HEK293 (cell line): ENCODE measurements around the gene MAN2B1.

Experiments
- KLF16 ChIP-seq: fragments of 450-650 bp; formaldehyde crosslinking; IDR thresholded peaks from 2 replicates; pipeline ENCODE4 v1.5.1; 2017; ENCODE audit warnings: missing biosample characterization, missing genetic modification characterization
- ZNF138 ChIP-seq: fragments of 450-650 bp; formaldehyde crosslinking; IDR thresholded peaks from 2 replicates; pipeline ENCODE4 v1.5.1; 2016; ENCODE audit warnings: missing biosample characterization, missing genetic modification characterization, borderline replicate concordance
- ZNF16 ChIP-seq: fragments of 450-650 bp; formaldehyde crosslinking; IDR thresholded peaks from 2 replicates; pipeline ENCODE4 v1.5.1; 2016; ENCODE audit warnings: low read depth, missing biosample characterization, missing genetic modification characterization
- ZNF48 ChIP-seq: fragments of 450-650 bp; formaldehyde crosslinking; IDR thresholded peaks from 2 replicates; pipeline ENCODE4 v1.5.1; 2016; ENCODE audit warnings: missing biosample characterization, missing genetic modification characterization
- ZNF529 ChIP-seq: fragments of 450-650 bp; formaldehyde crosslinking; IDR thresholded peaks from 2 replicates; pipeline ENCODE4 v1.5.1; 2017; ENCODE audit warnings: missing genetic modification characterization, missing biosample characterization; ENCODE audit not compliant: insufficient replicate concordance
- TF ChIP-seq, protein P1 (sequence below): IDR thresholded peaks from 2 replicates; pipeline ENCODE4 v1.6.1; 2011; ENCODE audit warnings: mild to moderate bottlenecking, low read depth, low read length, borderline replicate concordance
- TF ChIP-seq, protein P2 (sequence below): fragments of 450-650 bp; formaldehyde crosslinking; IDR thresholded peaks from 2 replicates; pipeline ENCODE4 v1.5.1; 2016; ENCODE audit warnings: missing biosample characterization, missing genetic modification characterization
- TF ChIP-seq, protein P3 (sequence below): fragments of 450-650 bp; formaldehyde crosslinking; IDR thresholded peaks from 2 replicates; pipeline ENCODE4 v1.5.1; 2016; ENCODE audit warnings: missing biosample characterization, missing genetic modification characterization

DNA sequence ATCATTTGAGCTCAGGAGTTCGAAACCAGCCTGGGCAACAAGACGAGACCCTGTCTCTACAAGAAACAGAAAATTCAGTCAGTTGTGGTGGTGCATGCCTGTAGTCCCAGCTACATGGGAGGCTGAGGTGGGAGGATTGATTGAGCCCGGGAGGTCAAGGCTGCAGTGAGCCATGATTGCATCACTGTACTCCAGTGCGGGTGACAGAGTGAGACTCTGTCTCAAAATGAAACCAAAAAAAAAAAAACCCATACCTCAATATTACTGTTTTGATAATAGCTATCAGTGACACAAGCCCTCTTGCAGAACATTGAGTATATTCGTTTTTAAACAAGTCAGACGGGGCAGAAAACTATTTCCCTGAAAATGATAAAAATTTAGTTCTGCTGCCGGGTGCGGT, 39.6 kb downstream of the MAN2B1 start:
- TF ChIP-seq, protein P1, sequence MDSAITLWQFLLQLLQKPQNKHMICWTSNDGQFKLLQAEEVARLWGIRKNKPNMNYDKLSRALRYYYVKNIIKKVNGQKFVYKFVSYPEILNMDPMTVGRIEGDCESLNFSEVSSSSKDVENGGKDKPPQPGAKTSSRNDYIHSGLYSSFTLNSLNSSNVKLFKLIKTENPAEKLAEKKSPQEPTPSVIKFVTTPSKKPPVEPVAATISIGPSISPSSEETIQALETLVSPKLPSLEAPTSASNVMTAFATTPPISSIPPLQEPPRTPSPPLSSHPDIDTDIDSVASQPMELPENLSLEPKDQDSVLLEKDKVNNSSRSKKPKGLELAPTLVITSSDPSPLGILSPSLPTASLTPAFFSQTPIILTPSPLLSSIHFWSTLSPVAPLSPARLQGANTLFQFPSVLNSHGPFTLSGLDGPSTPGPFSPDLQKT, result no peak
- TF ChIP-seq, protein P2, sequence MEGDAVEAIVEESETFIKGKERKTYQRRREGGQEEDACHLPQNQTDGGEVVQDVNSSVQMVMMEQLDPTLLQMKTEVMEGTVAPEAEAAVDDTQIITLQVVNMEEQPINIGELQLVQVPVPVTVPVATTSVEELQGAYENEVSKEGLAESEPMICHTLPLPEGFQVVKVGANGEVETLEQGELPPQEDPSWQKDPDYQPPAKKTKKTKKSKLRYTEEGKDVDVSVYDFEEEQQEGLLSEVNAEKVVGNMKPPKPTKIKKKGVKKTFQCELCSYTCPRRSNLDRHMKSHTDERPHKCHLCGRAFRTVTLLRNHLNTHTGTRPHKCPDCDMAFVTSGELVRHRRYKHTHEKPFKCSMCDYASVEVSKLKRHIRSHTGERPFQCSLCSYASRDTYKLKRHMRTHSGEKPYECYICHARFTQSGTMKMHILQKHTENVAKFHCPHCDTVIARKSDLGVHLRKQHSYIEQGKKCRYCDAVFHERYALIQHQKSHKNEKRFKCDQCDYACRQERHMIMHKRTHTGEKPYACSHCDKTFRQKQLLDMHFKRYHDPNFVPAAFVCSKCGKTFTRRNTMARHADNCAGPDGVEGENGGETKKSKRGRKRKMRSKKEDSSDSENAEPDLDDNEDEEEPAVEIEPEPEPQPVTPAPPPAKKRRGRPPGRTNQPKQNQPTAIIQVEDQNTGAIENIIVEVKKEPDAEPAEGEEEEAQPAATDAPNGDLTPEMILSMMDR (tag by site-specific recombination), result no peak
- TF ChIP-seq, protein P3, sequence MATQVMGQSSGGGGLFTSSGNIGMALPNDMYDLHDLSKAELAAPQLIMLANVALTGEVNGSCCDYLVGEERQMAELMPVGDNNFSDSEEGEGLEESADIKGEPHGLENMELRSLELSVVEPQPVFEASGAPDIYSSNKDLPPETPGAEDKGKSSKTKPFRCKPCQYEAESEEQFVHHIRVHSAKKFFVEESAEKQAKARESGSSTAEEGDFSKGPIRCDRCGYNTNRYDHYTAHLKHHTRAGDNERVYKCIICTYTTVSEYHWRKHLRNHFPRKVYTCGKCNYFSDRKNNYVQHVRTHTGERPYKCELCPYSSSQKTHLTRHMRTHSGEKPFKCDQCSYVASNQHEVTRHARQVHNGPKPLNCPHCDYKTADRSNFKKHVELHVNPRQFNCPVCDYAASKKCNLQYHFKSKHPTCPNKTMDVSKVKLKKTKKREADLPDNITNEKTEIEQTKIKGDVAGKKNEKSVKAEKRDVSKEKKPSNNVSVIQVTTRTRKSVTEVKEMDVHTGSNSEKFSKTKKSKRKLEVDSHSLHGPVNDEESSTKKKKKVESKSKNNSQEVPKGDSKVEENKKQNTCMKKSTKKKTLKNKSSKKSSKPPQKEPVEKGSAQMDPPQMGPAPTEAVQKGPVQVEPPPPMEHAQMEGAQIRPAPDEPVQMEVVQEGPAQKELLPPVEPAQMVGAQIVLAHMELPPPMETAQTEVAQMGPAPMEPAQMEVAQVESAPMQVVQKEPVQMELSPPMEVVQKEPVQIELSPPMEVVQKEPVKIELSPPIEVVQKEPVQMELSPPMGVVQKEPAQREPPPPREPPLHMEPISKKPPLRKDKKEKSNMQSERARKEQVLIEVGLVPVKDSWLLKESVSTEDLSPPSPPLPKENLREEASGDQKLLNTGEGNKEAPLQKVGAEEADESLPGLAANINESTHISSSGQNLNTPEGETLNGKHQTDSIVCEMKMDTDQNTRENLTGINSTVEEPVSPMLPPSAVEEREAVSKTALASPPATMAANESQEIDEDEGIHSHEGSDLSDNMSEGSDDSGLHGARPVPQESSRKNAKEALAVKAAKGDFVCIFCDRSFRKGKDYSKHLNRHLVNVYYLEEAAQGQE (tag by site-specific recombination), result no peak
- TF ChIP-seq ZNF138 (no peak), ZNF529 (no peak), ZNF16 (tag by site-specific recombination) (no peak), ZNF48 (tag by site-specific recombination) (no peak), KLF16 (tag by site-specific recombination) (no peak)
